Measurements from ENCODE around the gene PFKP. TPM values are rescaled to one million over a fixed set of nuclear protein-coding genes. Genes with fewer than 3 reads are reported as not detected.

PFKP gene
- total and polyA plus RNA-seq, 2 experiments from 2014 or later, result 24.6 to 48.9 TPM

DNA sequence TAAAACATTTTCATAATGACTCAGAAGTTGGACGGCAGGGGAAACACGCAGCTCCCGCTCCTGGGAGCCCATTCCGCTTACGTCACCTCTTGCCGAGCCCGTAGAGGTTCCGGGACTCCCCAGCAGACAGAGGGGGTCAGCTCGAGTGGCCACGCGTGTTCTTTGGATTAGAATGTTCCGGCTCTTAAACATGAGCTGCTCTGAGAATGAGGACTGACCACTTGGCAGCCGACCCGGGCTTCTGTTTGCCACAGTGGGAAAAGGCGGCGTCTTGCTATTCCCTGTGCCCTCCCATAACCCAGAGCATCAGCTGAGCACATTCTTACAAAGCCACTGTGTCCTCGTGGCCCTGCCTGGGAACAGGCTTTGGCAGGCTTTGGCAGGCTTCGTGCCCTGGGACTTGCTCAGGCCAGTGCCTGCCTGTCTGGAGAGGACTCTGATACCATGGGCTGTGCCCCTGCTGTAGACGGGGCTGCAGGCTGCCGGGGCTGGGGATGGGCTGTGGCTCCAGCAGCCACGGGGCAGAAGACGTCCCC lies 40.1 kb downstream of the PFKP start:
- Histone ChIP-seq H3K36me3 (replicated peaks; ENCODE audit: insufficient read depth, low read depth) (no peaks in the 10 kb centered on the region), H3K4me2 (no peak overlapping the region), H4K20me1 (ENCODE audit: insufficient read depth, poor library complexity, severe bottlenecking) (no peaks in the 10 kb centered on the region), H3K9me2 (replicated peaks; ENCODE audit: insufficient read depth) (no peaks in the 10 kb centered on the region), H3K79me2 (no peaks in the 10 kb centered on the region), H3K27ac (no peak overlapping the region), H2AFZ (no peak overlapping the region), H3K4me3 (no peak overlapping the region), H3K4me1 (ENCODE audit: insufficient read depth) (no peaks in the 10 kb centered on the region), H3K27me3 (no peaks in the 10 kb centered on the region), H3K9me3 (ENCODE audit: low read depth) (no peaks in the 10 kb centered on the region)
- 95% methylated on average over 22 of the region's 22 CpGs for WGBS (ENCODE audit: low lambda C conversion rate, missing lambda C conversion rate)
- TF ChIP-seq, protein P1, sequence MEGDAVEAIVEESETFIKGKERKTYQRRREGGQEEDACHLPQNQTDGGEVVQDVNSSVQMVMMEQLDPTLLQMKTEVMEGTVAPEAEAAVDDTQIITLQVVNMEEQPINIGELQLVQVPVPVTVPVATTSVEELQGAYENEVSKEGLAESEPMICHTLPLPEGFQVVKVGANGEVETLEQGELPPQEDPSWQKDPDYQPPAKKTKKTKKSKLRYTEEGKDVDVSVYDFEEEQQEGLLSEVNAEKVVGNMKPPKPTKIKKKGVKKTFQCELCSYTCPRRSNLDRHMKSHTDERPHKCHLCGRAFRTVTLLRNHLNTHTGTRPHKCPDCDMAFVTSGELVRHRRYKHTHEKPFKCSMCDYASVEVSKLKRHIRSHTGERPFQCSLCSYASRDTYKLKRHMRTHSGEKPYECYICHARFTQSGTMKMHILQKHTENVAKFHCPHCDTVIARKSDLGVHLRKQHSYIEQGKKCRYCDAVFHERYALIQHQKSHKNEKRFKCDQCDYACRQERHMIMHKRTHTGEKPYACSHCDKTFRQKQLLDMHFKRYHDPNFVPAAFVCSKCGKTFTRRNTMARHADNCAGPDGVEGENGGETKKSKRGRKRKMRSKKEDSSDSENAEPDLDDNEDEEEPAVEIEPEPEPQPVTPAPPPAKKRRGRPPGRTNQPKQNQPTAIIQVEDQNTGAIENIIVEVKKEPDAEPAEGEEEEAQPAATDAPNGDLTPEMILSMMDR (IDR thresholded peaks at IDR 0.05; ENCODE audit: poor library complexity), result no peak
- TF ChIP-seq EZH2phosphoT487 (IDR thresholded peaks at IDR 0.05; ENCODE audit: low read depth, severe bottlenecking, unreplicated experiment) (no peak), EZH2 (IDR thresholded peaks at IDR 0.05; ENCODE audit: borderline replicate concordance) (no peak)
- no peak for DNase-seq (ENCODE audit: low spot score)

DNA sequence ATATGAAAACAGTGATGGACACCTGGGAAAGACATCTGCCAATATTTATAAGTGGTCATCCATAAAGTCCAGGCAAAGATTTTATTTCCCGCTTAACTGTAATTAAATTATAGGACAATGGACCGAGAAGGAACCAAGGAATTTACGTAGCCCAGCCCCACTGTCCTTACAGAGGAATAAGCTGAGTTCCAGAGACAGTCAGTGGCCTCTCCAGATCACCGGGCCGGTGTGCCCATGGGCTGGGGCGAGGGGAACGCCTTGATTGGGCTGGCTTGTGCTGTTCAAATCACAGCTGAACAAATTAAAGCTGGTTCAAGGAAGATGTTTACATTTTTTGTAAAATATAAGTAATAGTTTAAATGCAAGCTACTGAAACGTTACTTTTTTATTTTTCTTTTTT lies 40.7 kb downstream of the PFKP start:
- no peak for TF ChIP-seq EZH2 (IDR thresholded peaks at IDR 0.05; ENCODE audit: borderline replicate concordance)
- TF ChIP-seq EZH2phosphoT487 (IDR thresholded peaks at IDR 0.05; ENCODE audit: low read depth, severe bottlenecking, unreplicated experiment), result no peak
- TF ChIP-seq, protein P1 (IDR thresholded peaks at IDR 0.05; ENCODE audit: poor library complexity), result no peak
- H3K79me2 ChIP-seq, result no peaks in the 10 kb centered on the region
- no peak overlapping the region for H3K4me2 ChIP-seq
- WGBS (ENCODE audit: low lambda C conversion rate, missing lambda C conversion rate), result 94% methylated on average over 8 of the region's 8 CpGs
- no peaks in the 10 kb centered on the region for H4K20me1 ChIP-seq (ENCODE audit: insufficient read depth, poor library complexity, severe bottlenecking)
- H3K9me2 ChIP-seq (replicated peaks; ENCODE audit: insufficient read depth), result no peaks in the 10 kb centered on the region
- H3K4me1 ChIP-seq (ENCODE audit: insufficient read depth), result no peaks in the 10 kb centered on the region
- H2AFZ ChIP-seq, result no peak overlapping the region
- H3K4me3 ChIP-seq, result no peak overlapping the region
- H3K9me3 ChIP-seq (ENCODE audit: low read depth), result no peaks in the 10 kb centered on the region
- H3K27me3 ChIP-seq, result no peaks in the 10 kb centered on the region
- DNase-seq (ENCODE audit: low spot score), result no peak
- no peaks in the 10 kb centered on the region for H3K36me3 ChIP-seq (replicated peaks; ENCODE audit: insufficient read depth, low read depth)
- no peak overlapping the region for H3K27ac ChIP-seq

DNA sequence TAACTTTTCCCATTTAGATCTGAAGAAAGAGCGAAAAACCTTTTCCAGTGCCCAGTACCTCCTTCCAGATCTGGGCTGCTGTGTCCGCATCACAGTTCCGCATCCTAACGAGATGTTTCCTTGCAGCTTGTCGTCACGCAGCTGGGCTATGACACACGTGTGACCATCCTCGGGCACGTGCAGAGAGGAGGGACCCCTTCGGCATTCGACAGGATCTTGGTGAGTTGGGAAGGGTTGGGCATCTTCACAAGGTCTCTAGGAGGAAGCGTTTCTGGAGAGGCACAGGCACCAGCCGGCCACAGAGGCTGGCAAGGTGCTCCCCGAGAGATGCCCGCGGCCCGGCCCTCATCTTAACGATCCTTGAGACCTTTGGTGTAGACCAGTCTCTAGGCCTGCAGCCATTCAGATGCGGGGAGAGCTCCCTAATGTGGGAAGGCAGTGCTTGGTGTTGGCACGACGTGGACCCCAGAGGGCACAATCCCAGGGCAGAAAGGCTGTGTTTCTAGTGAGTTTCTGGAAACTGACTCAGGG lies 41.3 kb downstream of the PFKP start:
- no peak overlapping the region for H3K4me2 ChIP-seq
- no peak for TF ChIP-seq EZH2 (IDR thresholded peaks at IDR 0.05; ENCODE audit: borderline replicate concordance)
- TF ChIP-seq, protein P1 (IDR thresholded peaks at IDR 0.05; ENCODE audit: poor library complexity), result no peak
- no peak for TF ChIP-seq EZH2phosphoT487 (IDR thresholded peaks at IDR 0.05; ENCODE audit: low read depth, severe bottlenecking, unreplicated experiment)
- DNase-seq (ENCODE audit: low spot score), result no peak
- no peak overlapping the region for H3K27ac ChIP-seq
- H4K20me1 ChIP-seq (ENCODE audit: insufficient read depth, poor library complexity, severe bottlenecking), result no peaks in the 10 kb centered on the region
- H3K79me2 ChIP-seq, result no peaks in the 10 kb centered on the region
- no peaks in the 10 kb centered on the region for H3K4me1 ChIP-seq (ENCODE audit: insufficient read depth)
- no peak overlapping the region for H3K4me3 ChIP-seq
- no peaks in the 10 kb centered on the region for H3K27me3 ChIP-seq
- no peaks in the 10 kb centered on the region for H3K36me3 ChIP-seq (replicated peaks; ENCODE audit: insufficient read depth, low read depth)
- WGBS (ENCODE audit: low lambda C conversion rate, missing lambda C conversion rate), result 94% methylated on average over 21 of the region's 21 CpGs
- H3K9me3 ChIP-seq (ENCODE audit: low read depth), result no peaks in the 10 kb centered on the region
- no peak overlapping the region for H2AFZ ChIP-seq
- H3K9me2 ChIP-seq (replicated peaks; ENCODE audit: insufficient read depth), result no peaks in the 10 kb centered on the region
